Gastroesophageal sphincter (tissue), 4 donors: ENCODE data around the gene SLC28A1. TPM values are rescaled to one million over a fixed set of nuclear protein-coding genes. Genes with fewer than 3 reads are reported as not detected.

Source experiments
- ATAC-seq: fragments of 150-250 bp; one replicate; pipeline ENCODE4 v1.9.1; 2016; ENCODE audit warnings: mild to moderate bottlenecking, moderate library complexity
- H3K27ac ChIP-seq, 4 donors: fragments of 200-600 bp; sonication (generic) in 3 of 4; 1 replicate in 3 of 4; 2 replicates in 1 of 4; pipeline ENCODE4 v1.5.1; 2016 to 2019
- H3K27me3 ChIP-seq: fragments of 200-600 bp; sonication (generic); one replicate; pipeline ENCODE4 v1.5.1; 2019
- H3K36me3 ChIP-seq, 2 donors: fragments of 200-600 bp; sonication (generic); one replicate each; pipeline ENCODE4 v1.5.1; 2019; ENCODE audit warnings: control low read depth in 1 of 2
- H3K4me1 ChIP-seq, 3 donors: fragments of 200-600 bp; sonication (generic); 1 replicate in 2 of 3; 2 replicates in 1 of 3; pipeline ENCODE4 v1.5.1; 2016 to 2019; ENCODE audit warnings: control low read depth in 2 of 3
- H3K4me3 ChIP-seq, 2 donors: fragments of 200-600 bp; sonication (generic); one replicate each; pipeline ENCODE4 v1.5.1; 2019; ENCODE audit warnings: mild to moderate bottlenecking in 1 of 2, moderate library complexity in 1 of 2
- H3K9me3 ChIP-seq, 3 donors: fragments of 200-600 bp; sonication (generic); one replicate each; pipeline ENCODE4 v1.5.1; 2017 to 2019; ENCODE audit warnings: control low read depth in 2 of 3
- EP300 ChIP-seq: sonication (generic); formaldehyde crosslinking; IDR thresholded peaks from one replicate; pipeline ENCODE4 v1.6.1; 2017; ENCODE audit warnings: antibody characterized with exemption, mild to moderate bottlenecking
- POLR2A ChIP-seq, 2 donors: fragments of 450-650 bp; IDR thresholded peaks; one replicate each; pipeline ENCODE4 v1.6.1; 2017; ENCODE audit warnings: antibody characterized with exemption in 2 of 2, mild to moderate bottlenecking in 2 of 2, moderate library complexity in 1 of 2
- POLR2AphosphoS5 ChIP-seq: sonication (generic); formaldehyde crosslinking; IDR thresholded peaks from one replicate; pipeline ENCODE4 v1.6.1; 2017; ENCODE audit warnings: antibody characterized with exemption
- WGBS, 2 donors: methylation state at CpG; one replicate each; pipeline ENCODE4 v1.1.5; 2018; ENCODE audit warnings: low coverage in 1 of 2; 5-methylcytosine and 5-hydroxymethylcytosine counted together
- total RNA-seq, 4 donors: library from RNA; depleted of rRNA; stranded (reverse); fragments of >200 nt; gene quantifications; one replicate each; pipeline ENCODE4 v1.1.0, GENCODE V29; 2016
- TF ChIP-seq, protein P1 (sequence below), 4 experiments: fragments of 200-600 bp in 2 of 4; fragments of 450-650 bp in 2 of 4; sonication (generic) in 1 of 4; IDR thresholded peaks; one replicate each; pipeline ENCODE4 v1.5.1; 2017 to 2019; ENCODE audit warnings: antibody characterized with exemption in 4 of 4, mild to moderate bottlenecking in 2 of 4, moderate library complexity in 2 of 4

The SLC28A1 gene
- total RNA-seq, 4 donors from 2014 or later: not detected

DNA sequence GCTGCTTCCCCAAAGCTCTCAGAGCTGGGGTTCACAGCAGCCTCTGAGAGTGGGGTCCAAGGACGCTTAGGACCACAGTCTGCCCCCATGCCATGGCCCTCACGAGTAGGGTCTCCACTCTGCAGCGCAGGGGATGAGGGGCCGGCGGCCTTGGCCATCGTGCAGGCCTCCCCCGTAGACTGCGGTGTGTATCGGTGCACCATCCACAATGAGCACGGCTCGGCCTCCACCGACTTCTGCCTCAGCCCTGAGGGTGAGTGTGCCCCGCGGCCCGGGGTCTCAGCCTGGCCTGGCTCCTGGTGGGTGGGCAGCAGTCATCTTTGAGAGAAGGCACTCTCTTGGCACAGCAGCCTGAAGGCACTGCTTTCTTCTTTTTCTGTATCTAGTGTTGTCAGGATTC is 24.8 kb upstream of the SLC28A1 start:
- ATAC-seq: no peak
- Histone ChIP-seq H3K27me3 (no peaks in the 10 kb centered on the region), H3K4me1 (peaks cover 0 to 12% (median 9%) of the 10 kb centered on the region in 3 donors), H3K9me3 (no peaks in the 10 kb centered on the region), H3K27ac (no peak overlapping the region), H3K36me3 (peaks cover 0 to 73% of the 10 kb centered on the region in 2 donors), H3K4me3 (no peak overlapping the region)
- 85% methylated on average over 4 of the region's 15 CpGs; no CpG with 5 or more reads in 1 of the 2 donors for WGBS, 2 donors
- no peak for TF ChIP-seq POLR2A (IDR thresholded peaks at IDR 0.05)
- TF ChIP-seq, protein P1, sequence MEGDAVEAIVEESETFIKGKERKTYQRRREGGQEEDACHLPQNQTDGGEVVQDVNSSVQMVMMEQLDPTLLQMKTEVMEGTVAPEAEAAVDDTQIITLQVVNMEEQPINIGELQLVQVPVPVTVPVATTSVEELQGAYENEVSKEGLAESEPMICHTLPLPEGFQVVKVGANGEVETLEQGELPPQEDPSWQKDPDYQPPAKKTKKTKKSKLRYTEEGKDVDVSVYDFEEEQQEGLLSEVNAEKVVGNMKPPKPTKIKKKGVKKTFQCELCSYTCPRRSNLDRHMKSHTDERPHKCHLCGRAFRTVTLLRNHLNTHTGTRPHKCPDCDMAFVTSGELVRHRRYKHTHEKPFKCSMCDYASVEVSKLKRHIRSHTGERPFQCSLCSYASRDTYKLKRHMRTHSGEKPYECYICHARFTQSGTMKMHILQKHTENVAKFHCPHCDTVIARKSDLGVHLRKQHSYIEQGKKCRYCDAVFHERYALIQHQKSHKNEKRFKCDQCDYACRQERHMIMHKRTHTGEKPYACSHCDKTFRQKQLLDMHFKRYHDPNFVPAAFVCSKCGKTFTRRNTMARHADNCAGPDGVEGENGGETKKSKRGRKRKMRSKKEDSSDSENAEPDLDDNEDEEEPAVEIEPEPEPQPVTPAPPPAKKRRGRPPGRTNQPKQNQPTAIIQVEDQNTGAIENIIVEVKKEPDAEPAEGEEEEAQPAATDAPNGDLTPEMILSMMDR (IDR thresholded peaks at IDR 0.05): no peak
- no peak for TF ChIP-seq EP300
- no peak for TF ChIP-seq POLR2AphosphoS5

DNA sequence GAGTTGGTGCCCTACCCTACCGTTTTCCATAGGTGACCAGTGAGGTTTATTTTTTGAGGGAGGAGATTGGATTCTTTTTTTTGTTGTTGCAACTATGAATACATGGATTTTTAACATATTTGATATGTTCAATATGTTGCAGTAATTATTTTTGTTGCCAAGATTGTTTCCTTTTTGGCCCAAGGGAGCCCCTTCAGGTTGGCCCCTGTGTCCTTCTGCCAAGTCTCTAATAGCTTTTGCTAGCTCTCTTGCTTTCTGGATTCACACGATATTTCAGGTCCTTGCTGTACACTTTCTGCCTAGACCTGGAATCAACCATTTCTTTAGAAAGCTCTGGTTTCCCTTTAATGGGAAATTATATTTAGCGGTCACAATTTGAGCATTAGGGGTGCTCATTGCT is 22.7 kb upstream of the SLC28A1 start:
- no peak for ATAC-seq
- Histone ChIP-seq H3K27me3 (no peaks in the 10 kb centered on the region), H3K27ac (no peak overlapping the region), H3K4me3 (no peak overlapping the region), H3K36me3 (peaks cover 0 to 74% of the 10 kb centered on the region in 2 donors), H3K4me1 (peaks cover 0 to 13% (median 9%) of the 10 kb centered on the region in 3 donors), H3K9me3 (no peaks in the 10 kb centered on the region)
- TF ChIP-seq POLR2A (IDR thresholded peaks at IDR 0.05) (no peak), POLR2AphosphoS5 (no peak), EP300 (no peak)
- TF ChIP-seq, protein P1 (IDR thresholded peaks at IDR 0.05): no peak
- WGBS, 2 donors: 59 to 79% methylated on average over 3 of the region's 3 CpGs

DNA sequence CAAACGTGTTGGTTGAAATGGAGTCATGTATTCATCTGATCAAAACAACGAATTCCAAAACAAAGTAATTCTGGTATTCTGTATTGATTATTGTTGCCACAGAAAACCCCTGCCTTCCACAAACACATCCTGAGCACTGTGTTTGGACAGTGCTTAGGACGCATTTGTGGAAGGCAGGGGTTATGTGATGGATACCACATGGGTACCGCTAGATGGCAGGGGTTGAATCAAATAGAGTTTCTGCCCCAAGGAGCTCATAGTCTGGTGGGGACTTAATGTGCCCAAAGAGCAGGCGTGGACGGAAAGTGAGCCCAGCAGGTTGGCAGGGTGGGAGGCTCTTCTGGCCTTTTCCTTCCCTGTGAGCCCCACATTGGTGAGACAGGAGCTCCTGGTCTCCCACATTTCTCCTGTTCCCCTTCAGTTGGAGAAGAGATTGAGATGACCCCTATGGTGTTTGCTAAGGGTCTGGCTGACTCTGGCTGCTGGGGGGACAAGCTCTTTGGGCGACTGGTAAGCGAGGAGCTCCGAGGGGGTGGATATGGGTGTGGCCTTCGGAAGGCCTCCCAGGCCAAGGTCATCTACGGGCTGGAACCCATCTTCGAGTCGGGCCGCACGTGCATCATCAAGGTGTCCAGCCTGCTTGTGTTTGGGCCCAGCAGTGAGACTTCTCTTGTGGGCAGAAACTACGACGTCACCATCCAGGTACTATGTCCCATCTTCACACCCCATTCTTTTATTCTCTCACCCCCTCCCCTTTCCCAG is 22.1 kb upstream of the SLC28A1 start:
- Histone ChIP-seq H3K4me3 (no peak overlapping the region), H3K27me3 (no peaks in the 10 kb centered on the region)
- no peak for ATAC-seq

DNA sequence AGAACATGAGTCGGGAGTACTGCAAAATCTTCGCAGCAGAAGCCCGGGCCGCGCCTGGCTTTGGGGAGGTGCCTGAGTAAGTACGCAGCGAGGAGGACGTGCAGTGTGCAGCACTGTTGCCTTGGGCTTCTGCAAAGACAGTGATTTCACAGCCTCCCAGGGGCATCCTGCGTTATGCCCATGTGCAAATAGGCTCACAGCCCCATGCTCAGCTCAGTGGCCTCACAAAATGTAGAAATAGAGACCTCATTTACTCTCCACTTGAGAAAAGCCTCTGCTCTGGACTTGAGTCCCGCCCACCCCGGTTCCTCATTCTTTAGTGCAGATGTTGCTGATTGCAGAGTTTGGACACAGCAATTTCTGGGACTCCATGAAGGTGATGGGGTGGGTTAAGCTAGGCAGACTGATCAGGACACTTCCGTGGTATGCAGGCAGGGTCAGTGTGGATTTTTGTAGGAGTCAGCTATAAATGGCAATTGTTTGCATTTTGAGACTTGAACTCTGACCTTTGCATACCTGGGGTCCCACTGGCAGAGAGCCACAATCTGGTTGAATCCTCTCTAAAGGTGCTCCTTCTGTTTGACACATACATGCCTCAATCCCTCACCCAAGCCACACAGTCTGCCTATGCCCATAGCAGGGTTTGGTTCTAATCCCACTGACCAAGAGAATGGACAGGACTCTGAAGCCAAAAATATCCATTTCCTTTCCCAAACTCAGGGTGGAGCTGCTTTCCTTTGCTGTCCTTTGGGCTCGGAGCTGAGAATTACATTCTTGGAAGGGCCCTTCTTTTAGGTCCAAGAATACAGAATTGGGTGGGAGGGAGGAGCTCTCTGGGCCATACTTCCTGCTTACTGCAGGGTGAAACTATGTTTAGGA is 20.7 kb upstream of the SLC28A1 start:
- Histone ChIP-seq H3K36me3 (peaks cover 0 to 74% of the 10 kb centered on the region in 2 donors), H3K27me3 (no peaks in the 10 kb centered on the region), H3K27ac (peak overlapping the region in 1 of 4 donors; percentile 16), H3K4me3 (no peak overlapping the region), H3K9me3 (no peaks in the 10 kb centered on the region), H3K4me1 (peaks cover 0 to 13% (median 9%) of the 10 kb centered on the region in 3 donors)
- TF ChIP-seq POLR2AphosphoS5: no peak
- TF ChIP-seq, protein P1 (IDR thresholded peaks at IDR 0.05): peak in 1 of 4 experiments; percentile 33
- ATAC-seq: no peak
- 54 to 71% methylated on average over 2 to 8 of the region's 13 CpGs for WGBS, 2 donors

More for the DNA sequence above, 22.1 kb upstream of the SLC28A1 start:
- no peaks in the 10 kb centered on the region for H3K9me3 ChIP-seq
- 81 to 93% methylated on average over 5 to 9 of the region's 17 CpGs for WGBS, 2 donors
- H3K36me3 ChIP-seq: peaks cover 0 to 74% of the 10 kb centered on the region in 2 donors
- peaks cover 0 to 13% (median 9%) of the 10 kb centered on the region in 3 donors for H3K4me1 ChIP-seq
- TF ChIP-seq EP300 (no peak), POLR2AphosphoS5 (no peak), POLR2A (IDR thresholded peaks at IDR 0.05) (no peak)
- TF ChIP-seq, protein P1 (IDR thresholded peaks at IDR 0.05): no peak
- H3K27ac ChIP-seq: no peak overlapping the region
